Effector memory CD4-positive, alpha-beta T cell (primary cell): Measurements from ENCODE around the gene SMIM11.

ENCODE experiments used
- DNase-seq, 3 donors: peaks; one replicate each; pipeline ENCODE4 v3.0.0-alpha.2; 2020
- H3K27ac ChIP-seq: 2 replicates; pipeline ENCODE4 v1.7.0; 2013; ENCODE audit warnings: mild to moderate bottlenecking, low read length, moderate library complexity; ENCODE audit not compliant: insufficient read depth, poor library complexity, severe bottlenecking
- H3K27me3 ChIP-seq: replicated peaks from 2 replicates; pipeline ENCODE4 v1.7.0; 2013; ENCODE audit warnings: mild to moderate bottlenecking, low read length; ENCODE audit not compliant: insufficient read depth, control insufficient read depth, poor library complexity, severe bottlenecking
- H3K36me3 ChIP-seq: 2 replicates; pipeline ENCODE4 v1.7.0; 2013; ENCODE audit warnings: mild to moderate bottlenecking, low read length, moderate library complexity; ENCODE audit not compliant: control insufficient read depth, insufficient read depth
- H3K4me1 ChIP-seq: 2 replicates; pipeline ENCODE4 v1.7.0; 2013; ENCODE audit warnings: low read length, mild to moderate bottlenecking; ENCODE audit not compliant: control insufficient read depth, insufficient read depth, poor library complexity, severe bottlenecking
- H3K4me3 ChIP-seq: 2 replicates; pipeline ENCODE4 v1.7.0; 2013; ENCODE audit warnings: low read length, low read depth, mild to moderate bottlenecking; ENCODE audit not compliant: insufficient read depth, poor library complexity, severe bottlenecking
- H3K9me3 ChIP-seq: 2 replicates; pipeline ENCODE4 v1.7.0; 2013; ENCODE audit warnings: mild to moderate bottlenecking, low read length, moderate library complexity; ENCODE audit not compliant: control insufficient read depth

The SMIM11 gene

GRCh38 chr21:34340061-34340460 is 35.2 kb upstream of the SMIM11 start:
- Histone ChIP-seq H3K4me3 (no peak overlapping the region), H3K9me3 (no peaks in the 10 kb centered on the region), H3K27me3 (no peaks in the 10 kb centered on the region), H3K27ac (no peak overlapping the region), H3K36me3 (no peaks in the 10 kb centered on the region), H3K4me1 (no peaks in the 10 kb centered on the region)
- DNase-seq, result no peak

GRCh38 chr21:34342476-34342875 is 32.8 kb upstream of the SMIM11 start:
- H3K4me3 ChIP-seq, result no peak overlapping the region
- no peak for DNase-seq
- no peaks in the 10 kb centered on the region for H3K4me1 ChIP-seq
- no peaks in the 10 kb centered on the region for H3K36me3 ChIP-seq
- no peak overlapping the region for H3K27ac ChIP-seq
- no peaks in the 10 kb centered on the region for H3K27me3 ChIP-seq
- H3K9me3 ChIP-seq, result no peaks in the 10 kb centered on the region

- no peak for DNase-seq
These were observed 32.0 kb upstream of the SMIM11 start for GRCh38 chr21:34343347-34343746.

GRCh38 chr21:34343838-34344381 is 31.4 kb upstream of the SMIM11 start:
- Histone ChIP-seq H3K4me3 (no peak overlapping the region), H3K27ac (no peak overlapping the region), H3K27me3 (no peaks in the 10 kb centered on the region), H3K4me1 (no peaks in the 10 kb centered on the region), H3K36me3 (no peaks in the 10 kb centered on the region), H3K9me3 (no peaks in the 10 kb centered on the region)
- no peak for DNase-seq

More at GRCh38 chr21:34343347-34343746, 32.0 kb upstream of the SMIM11 start:
- H3K4me3 ChIP-seq, result no peak overlapping the region
- no peaks in the 10 kb centered on the region for H3K9me3 ChIP-seq
- H3K27me3 ChIP-seq, result no peaks in the 10 kb centered on the region
- H3K36me3 ChIP-seq, result no peaks in the 10 kb centered on the region
- H3K27ac ChIP-seq, result no peak overlapping the region
- H3K4me1 ChIP-seq, result no peaks in the 10 kb centered on the region

GRCh38 chr21:34344584-34344983 is 30.7 kb upstream of the SMIM11 start:
- Histone ChIP-seq H3K27ac (no peak overlapping the region), H3K27me3 (no peaks in the 10 kb centered on the region), H3K36me3 (no peaks in the 10 kb centered on the region), H3K4me3 (no peak overlapping the region), H3K9me3 (no peaks in the 10 kb centered on the region), H3K4me1 (no peaks in the 10 kb centered on the region)
- DNase-seq, result no peak

GRCh38 chr21:34345091-34345871 is 30.0 kb upstream of the SMIM11 start:
- no peak overlapping the region for H3K27ac ChIP-seq
- H3K36me3 ChIP-seq, result no peaks in the 10 kb centered on the region
- H3K27me3 ChIP-seq, result no peaks in the 10 kb centered on the region
- no peaks in the 10 kb centered on the region for H3K4me1 ChIP-seq
- no peak overlapping the region for H3K4me3 ChIP-seq
- no peak for DNase-seq
- H3K9me3 ChIP-seq, result no peaks in the 10 kb centered on the region

- Histone ChIP-seq H3K9me3 (no peaks in the 10 kb centered on the region), H3K27ac (no peak overlapping the region), H3K4me3 (no peak overlapping the region), H3K4me1 (no peaks in the 10 kb centered on the region), H3K27me3 (no peaks in the 10 kb centered on the region), H3K36me3 (no peaks in the 10 kb centered on the region)
- no peak for DNase-seq
These were observed 29.4 kb upstream of the SMIM11 start for GRCh38 chr21:34345892-34346291.

- Histone ChIP-seq H3K9me3 (no peaks in the 10 kb centered on the region), H3K4me1 (no peaks in the 10 kb centered on the region), H3K36me3 (no peaks in the 10 kb centered on the region), H3K27ac (no peak overlapping the region), H3K4me3 (no peak overlapping the region), H3K27me3 (no peaks in the 10 kb centered on the region)
- DNase-seq, result no peak
These were observed 26.3 kb upstream of the SMIM11 start for GRCh38 chr21:34348890-34349519.

GRCh38 chr21:34351786-34352241 is 23.5 kb upstream of the SMIM11 start:
- no peak for DNase-seq
- Histone ChIP-seq H3K27me3 (no peaks in the 10 kb centered on the region), H3K27ac (no peak overlapping the region)

GRCh38 chr21:34352556-34352955 is 22.8 kb upstream of the SMIM11 start:
- H3K27me3 ChIP-seq, result no peaks in the 10 kb centered on the region
- H3K4me3 ChIP-seq, result no peak overlapping the region
- no peak overlapping the region for H3K27ac ChIP-seq
- no peaks in the 10 kb centered on the region for H3K36me3 ChIP-seq
- H3K4me1 ChIP-seq, result no peaks in the 10 kb centered on the region
- no peak for DNase-seq
- no peaks in the 10 kb centered on the region for H3K9me3 ChIP-seq

More at GRCh38 chr21:34351786-34352241, 23.5 kb upstream of the SMIM11 start:
- Histone ChIP-seq H3K4me3 (no peak overlapping the region), H3K36me3 (no peaks in the 10 kb centered on the region), H3K9me3 (no peaks in the 10 kb centered on the region), H3K4me1 (no peaks in the 10 kb centered on the region)
